Hepatocyte (in vitro differentiated cells): Measurements from ENCODE around the gene KIF5B. TPM values are rescaled to one million over a fixed set of nuclear protein-coding genes. Genes with fewer than 3 reads are reported as not detected.
"Not testable (repeated sequence)": the region's sequence is repeated elsewhere in the genome, so short reads cannot be mapped to it uniquely, and the experiment has no call there.

ENCODE experiments used
- DNase-seq: peaks from one replicate; pipeline ENCODE4 v3.0.0-alpha.2; 2016; ENCODE audit warnings: low spot score
- H2AFZ ChIP-seq: fragments of 200-600 bp; sonication (generic); 2 replicates; pipeline ENCODE4 v1.6.0; 2016; ENCODE audit warnings: antibody characterized with exemption, mild to moderate bottlenecking
- H3K27ac ChIP-seq: fragments of 200-600 bp; sonication (generic); 2 replicates; pipeline ENCODE4 v1.5.1; 2016; ENCODE audit warnings: mild to moderate bottlenecking
- H3K27me3 ChIP-seq: fragments of 200-600 bp; sonication (generic); 2 replicates; pipeline ENCODE4 v1.6.1; 2016
- H3K36me3 ChIP-seq: fragments of 200-600 bp; sonication (generic); replicated peaks from 2 replicates; pipeline ENCODE4 v1.5.1; 2016; ENCODE audit warnings: low read depth; ENCODE audit not compliant: insufficient read depth
- H3K4me1 ChIP-seq: fragments of 200-600 bp; sonication (generic); 2 replicates; pipeline ENCODE4 v1.5.1; 2016; ENCODE audit warnings: mild to moderate bottlenecking, moderate library complexity; ENCODE audit not compliant: insufficient read depth
- H3K4me2 ChIP-seq: fragments of 200-600 bp; sonication (generic); 2 replicates; pipeline ENCODE4 v1.6.0; 2016
- H3K4me3 ChIP-seq: fragments of 200-600 bp; sonication (generic); 2 replicates; pipeline ENCODE4 v1.5.1; 2016; ENCODE audit warnings: mild to moderate bottlenecking
- H3K79me2 ChIP-seq: fragments of 200-600 bp; sonication (generic); 2 replicates; pipeline ENCODE4 v1.6.0; 2017; ENCODE audit warnings: mild to moderate bottlenecking
- H3K9me2 ChIP-seq: fragments of 200-600 bp; sonication (generic); replicated peaks from 2 replicates; pipeline ENCODE4 v1.6.0; 2017; ENCODE audit warnings: mild to moderate bottlenecking; ENCODE audit not compliant: insufficient read depth
- H3K9me3 ChIP-seq: fragments of 200-600 bp; sonication (generic); 2 replicates; pipeline ENCODE4 v1.5.1; 2016; ENCODE audit warnings: low read depth, mild to moderate bottlenecking
- H4K20me1 ChIP-seq: fragments of 200-600 bp; sonication (generic); 2 replicates; pipeline ENCODE4 v1.6.0; 2016; ENCODE audit warnings: mild to moderate bottlenecking; ENCODE audit not compliant: insufficient read depth, poor library complexity, severe bottlenecking
- EZH2 ChIP-seq: fragments of 200-600 bp; sonication (generic); IDR thresholded peaks from 2 replicates; pipeline ENCODE4 v1.6.1; 2016; ENCODE audit warnings: antibody characterized with exemption, mild to moderate bottlenecking, borderline replicate concordance
- EZH2phosphoT487 ChIP-seq: fragments of 200-600 bp; sonication (generic); IDR thresholded peaks from one replicate; pipeline ENCODE4 v1.6.1; 2018; ENCODE audit warnings: antibody characterized with exemption, mild to moderate bottlenecking, low read depth, moderate library complexity; ENCODE audit not compliant: unreplicated experiment, severe bottlenecking
- WGBS: methylation state at CpG from one replicate; pipeline ENCODE4 v1.1.6; 2016; ENCODE audit warnings: low lambda C conversion rate; ENCODE audit errors: missing lambda C conversion rate; 5-methylcytosine and 5-hydroxymethylcytosine counted together
- polyA plus RNA-seq: library from polyadenylated mRNA; unstranded; fragments of >200 nt; fragmentation: Nextera tagmentation; extraction: Ambion mirVana; gene quantifications from 2 replicates; pipeline ENCODE4 v1.2.1, GENCODE V29; 2016
- total RNA-seq: library from RNA; depleted of rRNA; stranded (reverse); fragments of >200 nt; gene quantifications from 2 replicates; pipeline ENCODE4 v1.2.3, GENCODE V29; 2014
- TF ChIP-seq, protein P1 (sequence below): fragments of 200-600 bp; sonication (generic); IDR thresholded peaks from 2 replicates; pipeline ENCODE4 v1.5.1; 2016; ENCODE audit warnings: antibody characterized with exemption, mild to moderate bottlenecking; ENCODE audit not compliant: poor library complexity

KIF5B gene
- total and polyA plus RNA-seq, 2 experiments from 2014 or later = 51.6 to 141 TPM

DNA sequence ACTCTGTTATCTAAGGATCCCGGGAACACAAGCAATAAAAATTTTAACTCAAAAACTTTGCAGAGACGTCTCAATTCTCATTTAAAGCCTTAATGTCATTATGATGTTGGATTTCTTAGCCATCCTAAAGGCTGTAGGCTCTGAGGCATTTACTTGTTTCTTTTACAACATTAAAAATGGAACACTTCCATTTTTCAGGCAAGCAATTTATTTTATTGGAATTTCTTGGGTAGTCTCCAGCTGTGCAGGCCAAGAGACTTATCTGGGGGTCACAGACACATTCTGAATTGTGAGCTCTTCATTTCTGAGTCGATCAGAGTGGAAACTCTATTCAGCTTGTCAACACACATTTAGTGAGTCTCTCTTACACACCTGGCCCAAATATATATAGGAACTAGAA, 48.0 kb upstream of the KIF5B start:
- Histone ChIP-seq H3K4me2 (no peak overlapping the region), H3K27ac (no peak overlapping the region), H3K9me3 (no peaks in the 10 kb centered on the region), H3K79me2 (no peaks in the 10 kb centered on the region), H3K4me3 (no peak overlapping the region), H3K36me3 (no peaks in the 10 kb centered on the region), H4K20me1 (no peaks in the 10 kb centered on the region), H3K4me1 (peaks cover 2% of the 10 kb centered on the region), H3K9me2 (no peaks in the 10 kb centered on the region), H2AFZ (no peak overlapping the region), H3K27me3 (no peaks in the 10 kb centered on the region)
- DNase-seq = no peak
- WGBS = 59% methylated on average over 3 of the region's 3 CpGs
- TF ChIP-seq EZH2phosphoT487 = no peak

DNA sequence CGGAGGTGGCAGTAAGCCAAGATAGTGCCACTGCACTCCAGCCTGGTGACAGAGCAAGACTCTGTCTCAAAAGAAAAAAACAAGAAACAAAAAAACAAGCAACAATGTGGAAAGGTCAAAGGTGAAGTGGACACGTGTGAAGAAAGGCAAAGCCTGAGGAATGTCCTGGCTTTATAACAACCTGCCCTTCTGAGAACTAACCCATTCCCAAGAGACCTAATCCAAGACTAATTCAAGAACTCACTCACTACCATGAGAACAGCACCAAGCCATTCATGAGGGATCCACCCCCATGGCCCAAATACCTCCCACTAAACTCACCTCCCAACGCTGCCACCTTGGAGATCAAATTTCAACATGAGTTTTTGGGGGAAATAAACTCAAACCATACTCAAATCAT, 47.5 kb upstream of the KIF5B start:
- no peaks in the 10 kb centered on the region for H3K79me2 ChIP-seq
- no peak overlapping the region for H3K27ac ChIP-seq
- H3K4me3 ChIP-seq = no peak overlapping the region
- no peaks in the 10 kb centered on the region for H3K9me3 ChIP-seq
- no peaks in the 10 kb centered on the region for H3K36me3 ChIP-seq
- DNase-seq = no peak
- no peak overlapping the region for H2AFZ ChIP-seq
- H3K9me2 ChIP-seq = no peaks in the 10 kb centered on the region
- H3K27me3 ChIP-seq = no peaks in the 10 kb centered on the region
- 77% methylated on average over 3 of the region's 3 CpGs for WGBS
- H4K20me1 ChIP-seq = no peaks in the 10 kb centered on the region
- peaks cover 2% of the 10 kb centered on the region for H3K4me1 ChIP-seq
- H3K4me2 ChIP-seq = no peak overlapping the region
- TF ChIP-seq EZH2 = no peak
- no peak for TF ChIP-seq EZH2phosphoT487
- TF ChIP-seq, protein P1, sequence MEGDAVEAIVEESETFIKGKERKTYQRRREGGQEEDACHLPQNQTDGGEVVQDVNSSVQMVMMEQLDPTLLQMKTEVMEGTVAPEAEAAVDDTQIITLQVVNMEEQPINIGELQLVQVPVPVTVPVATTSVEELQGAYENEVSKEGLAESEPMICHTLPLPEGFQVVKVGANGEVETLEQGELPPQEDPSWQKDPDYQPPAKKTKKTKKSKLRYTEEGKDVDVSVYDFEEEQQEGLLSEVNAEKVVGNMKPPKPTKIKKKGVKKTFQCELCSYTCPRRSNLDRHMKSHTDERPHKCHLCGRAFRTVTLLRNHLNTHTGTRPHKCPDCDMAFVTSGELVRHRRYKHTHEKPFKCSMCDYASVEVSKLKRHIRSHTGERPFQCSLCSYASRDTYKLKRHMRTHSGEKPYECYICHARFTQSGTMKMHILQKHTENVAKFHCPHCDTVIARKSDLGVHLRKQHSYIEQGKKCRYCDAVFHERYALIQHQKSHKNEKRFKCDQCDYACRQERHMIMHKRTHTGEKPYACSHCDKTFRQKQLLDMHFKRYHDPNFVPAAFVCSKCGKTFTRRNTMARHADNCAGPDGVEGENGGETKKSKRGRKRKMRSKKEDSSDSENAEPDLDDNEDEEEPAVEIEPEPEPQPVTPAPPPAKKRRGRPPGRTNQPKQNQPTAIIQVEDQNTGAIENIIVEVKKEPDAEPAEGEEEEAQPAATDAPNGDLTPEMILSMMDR = no peak

DNA sequence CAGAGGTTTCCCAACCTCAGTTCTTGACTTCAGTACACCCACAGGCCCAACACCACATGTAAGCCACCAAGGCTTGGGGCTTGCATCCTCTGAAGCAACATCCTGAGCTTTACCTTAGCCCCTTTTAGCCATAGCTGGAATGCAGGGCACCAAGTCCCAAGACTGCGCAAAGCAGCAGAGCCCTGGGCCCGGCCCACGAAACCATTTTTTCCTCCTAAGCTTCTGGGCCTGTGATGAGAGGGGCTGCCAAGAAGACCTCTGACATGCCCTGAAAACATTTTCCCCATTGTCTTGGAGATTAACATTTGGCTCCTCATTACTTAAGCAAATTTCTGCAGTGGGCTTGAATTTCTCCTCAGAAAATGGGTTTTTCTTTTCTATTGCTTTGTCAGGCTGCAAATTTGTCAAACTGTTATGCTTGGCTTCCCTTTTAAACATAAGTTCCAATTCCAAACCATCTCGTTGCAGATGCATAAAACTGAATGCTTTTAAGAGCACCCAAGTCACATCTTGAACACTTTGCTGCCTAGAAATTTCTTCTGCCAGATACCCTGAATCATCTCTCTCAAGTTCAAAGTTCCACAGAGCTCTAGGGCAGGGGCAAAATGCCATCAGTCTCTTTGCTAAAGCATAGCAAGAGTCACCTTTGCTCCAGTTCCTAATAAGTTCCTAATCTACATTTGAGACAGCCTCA, 42.5 kb upstream of the KIF5B start:
- H3K4me2 ChIP-seq, H3K9me3 ChIP-seq, H3K4me3 ChIP-seq, H3K27me3 ChIP-seq, H2AFZ ChIP-seq, H4K20me1 ChIP-seq, DNase-seq, H3K27ac ChIP-seq, H3K9me2 ChIP-seq, H3K79me2 ChIP-seq, H3K4me1 ChIP-seq, H3K36me3 ChIP-seq: not testable (repeated sequence)
- WGBS = 77% methylated on average over 4 of the region's 4 CpGs

DNA sequence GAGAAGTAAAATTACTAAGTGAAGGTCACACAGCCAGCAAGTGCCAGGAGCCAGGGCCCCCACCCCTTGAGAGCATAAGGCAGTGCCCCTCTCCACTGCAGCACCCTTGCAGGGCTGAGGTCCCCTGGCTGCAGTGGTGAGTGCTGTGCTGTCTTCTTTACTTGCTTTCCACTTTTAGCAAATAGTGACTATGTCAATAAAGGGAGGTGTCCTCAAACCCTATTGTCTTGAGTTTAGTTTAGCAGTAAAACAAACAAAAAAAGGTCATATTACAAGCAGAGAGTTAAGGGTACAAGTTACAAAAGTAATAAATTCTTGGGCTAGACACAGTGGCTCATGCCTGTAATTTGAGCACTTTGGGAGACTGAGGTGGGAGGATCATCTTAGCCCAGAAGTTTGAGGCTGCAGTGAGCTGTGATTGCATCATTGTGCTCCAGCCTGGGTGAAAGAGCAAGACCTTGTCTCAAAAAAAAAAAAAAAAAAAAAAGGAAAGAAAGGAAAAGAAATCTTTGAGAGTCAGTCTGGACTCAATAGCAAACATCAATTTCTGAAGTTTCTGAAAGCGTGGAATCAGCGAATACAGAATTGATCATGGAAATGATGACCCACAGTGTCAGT, 39.0 kb upstream of the KIF5B start:
- Histone ChIP-seq H3K4me2 (no peak overlapping the region), H3K4me3 (no peak overlapping the region), H3K9me2 (no peaks in the 10 kb centered on the region), H4K20me1 (no peaks in the 10 kb centered on the region), H3K4me1 (no peaks in the 10 kb centered on the region), H3K27ac (no peak overlapping the region), H3K36me3 (no peaks in the 10 kb centered on the region), H3K27me3 (no peaks in the 10 kb centered on the region), H2AFZ (no peak overlapping the region), H3K9me3 (no peaks in the 10 kb centered on the region), H3K79me2 (no peaks in the 10 kb centered on the region)
- WGBS = 100% methylated on average over 2 of the region's 2 CpGs
- DNase-seq = no peak
- TF ChIP-seq EZH2 = no peak
- TF ChIP-seq EZH2phosphoT487 = no peak
- TF ChIP-seq, protein P1 = no peak
